Measurements from ENCODE around the gene ENOX2. TPM values are rescaled to one million over a fixed set of nuclear protein-coding genes. Genes with fewer than 3 reads are reported as not detected.

ENOX2 gene
- total RNA-seq, 1 experiment from 2014 or later = 12.9 TPM

DNA sequence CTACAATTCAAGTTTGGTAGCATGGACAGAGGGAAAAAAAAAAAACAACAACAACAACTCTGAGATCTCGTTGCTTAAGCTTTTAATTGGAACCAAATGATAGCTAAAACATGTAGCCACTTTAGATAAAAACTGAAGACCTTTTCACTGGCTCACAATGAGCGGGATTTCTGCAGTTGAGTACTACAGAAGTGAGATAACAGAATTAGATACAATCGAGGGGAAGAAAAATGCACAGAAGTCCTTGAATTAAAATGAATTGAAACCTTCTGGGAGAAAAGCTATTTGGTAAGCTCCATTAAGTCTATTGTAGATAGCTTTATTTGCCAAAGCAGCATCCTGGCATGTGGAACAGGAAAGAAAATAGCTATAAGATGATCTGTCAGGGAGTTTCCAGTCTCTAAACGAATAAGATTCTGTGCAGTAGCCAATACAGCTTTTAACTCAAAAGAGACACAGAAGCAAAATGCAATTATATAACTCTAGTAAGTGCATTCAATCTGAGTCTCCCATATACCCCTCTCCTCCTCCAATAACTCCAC, 248.5 kb downstream of the ENOX2 start:
- Histone ChIP-seq H3K4me2 (ENCODE audit: low read length) (no peak overlapping the region), H3K27ac (ENCODE audit: low read depth, low read length) (no peak overlapping the region), H3K79me2 (ENCODE audit: insufficient read depth, low read length) (no peaks in the 10 kb centered on the region), H3K27me3 (ENCODE audit: insufficient read depth, low read length) (no peaks in the 10 kb centered on the region), H3K9ac (ENCODE audit: low read length) (no peak overlapping the region), H3K4me1 (ENCODE audit: control insufficient read depth in 1 of 2, insufficient read depth in 2 of 2, low read length in 2 of 2) (no peaks in the 10 kb centered on the region), H2AFZ (ENCODE audit: low read depth, low read length, poor library complexity, severe bottlenecking) (no peak overlapping the region), H3K9me2 (ENCODE audit: insufficient read depth) (no peaks in the 10 kb centered on the region), H3K9me3 (ENCODE audit: control insufficient read depth in 1 of 2, insufficient read depth in 1 of 2, low read depth in 1 of 2, low read length in 2 of 2) (no peaks in the 10 kb centered on the region), H3K4me3 (replicated peaks in 1 of 2; ENCODE audit: low read depth in 1 of 2, low read length in 2 of 2) (no peak overlapping the region), H3K36me3 (ENCODE audit: control insufficient read depth in 1 of 2, insufficient read depth in 2 of 2, low read length in 2 of 2) (no peaks in the 10 kb centered on the region), H4K20me1 (ENCODE audit: insufficient read depth) (no peaks in the 10 kb centered on the region)
- TF ChIP-seq MAX (IDR thresholded peaks at IDR 0.05) (no peak), SIN3A (IDR thresholded peaks at IDR 0.05; ENCODE audit: low read depth) (no peak), CBX3 (IDR thresholded peaks at IDR 0.05; ENCODE audit: low read depth) (no peak), SP1 (IDR thresholded peaks at IDR 0.05; ENCODE audit: low read depth) (no peak), EZH2 (IDR thresholded peaks at IDR 0.05) (no peak)
- TF ChIP-seq, protein P1, sequence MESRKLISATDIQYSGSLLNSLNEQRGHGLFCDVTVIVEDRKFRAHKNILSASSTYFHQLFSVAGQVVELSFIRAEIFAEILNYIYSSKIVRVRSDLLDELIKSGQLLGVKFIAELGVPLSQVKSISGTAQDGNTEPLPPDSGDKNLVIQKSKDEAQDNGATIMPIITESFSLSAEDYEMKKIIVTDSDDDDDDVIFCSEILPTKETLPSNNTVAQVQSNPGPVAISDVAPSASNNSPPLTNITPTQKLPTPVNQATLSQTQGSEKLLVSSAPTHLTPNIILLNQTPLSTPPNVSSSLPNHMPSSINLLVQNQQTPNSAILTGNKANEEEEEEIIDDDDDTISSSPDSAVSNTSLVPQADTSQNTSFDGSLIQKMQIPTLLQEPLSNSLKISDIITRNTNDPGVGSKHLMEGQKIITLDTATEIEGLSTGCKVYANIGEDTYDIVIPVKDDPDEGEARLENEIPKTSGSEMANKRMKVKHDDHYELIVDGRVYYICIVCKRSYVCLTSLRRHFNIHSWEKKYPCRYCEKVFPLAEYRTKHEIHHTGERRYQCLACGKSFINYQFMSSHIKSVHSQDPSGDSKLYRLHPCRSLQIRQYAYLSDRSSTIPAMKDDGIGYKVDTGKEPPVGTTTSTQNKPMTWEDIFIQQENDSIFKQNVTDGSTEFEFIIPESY (IDR thresholded peaks at IDR 0.05; ENCODE audit: extremely low read depth, insufficient replicate concordance, low read length) = no peak
- DNase-seq (ENCODE audit: low read depth, low spot score) (no peak), ATAC-seq (no peak)
- BruUV-seq (replicated peaks) = no TSS peak
- intact Hi-C loops (cut with micrococcal nuclease) = no loop called here
- ChIA-PET CTCF (no interaction called here), POLR2A (no interaction called here), RAD21 (ENCODE audit: low non-redundant PET in 1 of 2, low total read pairs in 2 of 2, uncharacterized antibody in 2 of 2, unreplicated experiment in 2 of 2) (no interaction called here)

DNA sequence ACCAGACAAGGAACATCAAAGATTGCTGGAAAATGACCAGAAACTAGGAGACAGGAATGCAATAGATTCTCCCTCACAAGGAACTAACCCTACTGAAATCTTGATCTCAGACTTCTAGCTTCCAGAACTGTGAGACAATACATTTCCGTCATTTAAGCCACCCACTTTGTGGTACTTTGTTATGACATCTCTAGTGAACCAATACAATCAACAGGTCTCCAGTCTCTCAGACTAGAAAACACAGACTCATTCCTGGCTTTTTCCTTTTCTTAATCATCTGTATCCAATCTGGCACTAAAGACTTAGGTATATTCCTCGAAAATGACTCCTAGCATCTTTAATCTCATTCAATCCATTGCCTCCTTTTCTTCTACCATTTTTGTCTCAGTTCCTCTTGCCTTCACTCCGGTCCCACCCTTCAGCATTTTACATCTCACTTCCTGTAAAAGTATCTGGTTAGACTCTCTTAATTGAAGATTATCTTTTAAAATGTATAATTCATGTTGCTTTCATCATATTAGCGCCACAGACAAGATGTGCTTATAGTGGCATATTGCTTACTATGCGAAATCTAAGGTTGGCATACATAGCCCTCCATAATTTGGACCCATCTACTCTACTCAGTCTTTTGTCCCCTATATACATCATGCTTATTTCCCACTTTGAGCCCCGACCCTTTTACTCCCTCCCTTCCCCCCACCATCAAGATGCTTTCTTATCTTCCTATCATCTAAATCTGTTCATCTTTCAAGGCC, 250.0 kb downstream of the ENOX2 start:
- CTCF ChIA-PET = no interaction called here

More for the DNA sequence above, 250.0 kb downstream of the ENOX2 start:
- H3K27ac ChIP-seq (ENCODE audit: low read depth, low read length) = no peak overlapping the region
- no peaks in the 10 kb centered on the region for H3K9me2 ChIP-seq (ENCODE audit: insufficient read depth)
- RAD21 ChIA-PET (ENCODE audit: low non-redundant PET in 1 of 2, low total read pairs in 2 of 2, uncharacterized antibody in 2 of 2, unreplicated experiment in 2 of 2) = no interaction called here
- H3K9ac ChIP-seq (ENCODE audit: low read length) = no peak overlapping the region
- no peaks in the 10 kb centered on the region for H4K20me1 ChIP-seq (ENCODE audit: insufficient read depth)
- no peak overlapping the region for H3K4me2 ChIP-seq (ENCODE audit: low read length)
- intact Hi-C loops (cut with micrococcal nuclease) = no loop called here
- no peaks in the 10 kb centered on the region for H3K36me3 ChIP-seq (ENCODE audit: control insufficient read depth in 1 of 2, insufficient read depth in 2 of 2, low read length in 2 of 2)
- H3K9me3 ChIP-seq (ENCODE audit: control insufficient read depth in 1 of 2, insufficient read depth in 1 of 2, low read depth in 1 of 2, low read length in 2 of 2) = no peaks in the 10 kb centered on the region
- TF ChIP-seq SRF (IDR thresholded peaks at IDR 0.05; ENCODE audit: low read depth) (no peak), SIN3A (IDR thresholded peaks at IDR 0.05; ENCODE audit: low read depth) (no peak), RAD21 (IDR thresholded peaks at IDR 0.05; ENCODE audit: low read depth) (no peak), JUND (IDR thresholded peaks at IDR 0.05) (no peak), ZFX (IDR thresholded peaks at IDR 0.05) (no peak), SP1 (IDR thresholded peaks at IDR 0.05; ENCODE audit: low read depth) (no peak)
- TF ChIP-seq, protein P1 (IDR thresholded peaks at IDR 0.05; ENCODE audit: extremely low read depth, insufficient replicate concordance, low read length) = no peak
- TF ChIP-seq, protein P2, sequence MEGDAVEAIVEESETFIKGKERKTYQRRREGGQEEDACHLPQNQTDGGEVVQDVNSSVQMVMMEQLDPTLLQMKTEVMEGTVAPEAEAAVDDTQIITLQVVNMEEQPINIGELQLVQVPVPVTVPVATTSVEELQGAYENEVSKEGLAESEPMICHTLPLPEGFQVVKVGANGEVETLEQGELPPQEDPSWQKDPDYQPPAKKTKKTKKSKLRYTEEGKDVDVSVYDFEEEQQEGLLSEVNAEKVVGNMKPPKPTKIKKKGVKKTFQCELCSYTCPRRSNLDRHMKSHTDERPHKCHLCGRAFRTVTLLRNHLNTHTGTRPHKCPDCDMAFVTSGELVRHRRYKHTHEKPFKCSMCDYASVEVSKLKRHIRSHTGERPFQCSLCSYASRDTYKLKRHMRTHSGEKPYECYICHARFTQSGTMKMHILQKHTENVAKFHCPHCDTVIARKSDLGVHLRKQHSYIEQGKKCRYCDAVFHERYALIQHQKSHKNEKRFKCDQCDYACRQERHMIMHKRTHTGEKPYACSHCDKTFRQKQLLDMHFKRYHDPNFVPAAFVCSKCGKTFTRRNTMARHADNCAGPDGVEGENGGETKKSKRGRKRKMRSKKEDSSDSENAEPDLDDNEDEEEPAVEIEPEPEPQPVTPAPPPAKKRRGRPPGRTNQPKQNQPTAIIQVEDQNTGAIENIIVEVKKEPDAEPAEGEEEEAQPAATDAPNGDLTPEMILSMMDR (IDR thresholded peaks at IDR 0.05 in 2 of 3, conservative IDR thresholded peaks at IDR 0.05 in 1 of 3; ENCODE audit: borderline replicate concordance in 1 of 3, insufficient read depth in 1 of 3, low read depth in 2 of 3, low read length in 2 of 3) = no peak
- no peak for DNase-seq (ENCODE audit: low read depth, low spot score)
- no peaks in the 10 kb centered on the region for H3K4me1 ChIP-seq (ENCODE audit: control insufficient read depth in 1 of 2, insufficient read depth in 2 of 2, low read length in 2 of 2)
- ATAC-seq = no peak
- BruUV-seq (replicated peaks) = no TSS peak
- no peak overlapping the region for H2AFZ ChIP-seq (ENCODE audit: low read depth, low read length, poor library complexity, severe bottlenecking)
- no peaks in the 10 kb centered on the region for H3K27me3 ChIP-seq (ENCODE audit: insufficient read depth, low read length)
- H3K79me2 ChIP-seq (ENCODE audit: insufficient read depth, low read length) = no peaks in the 10 kb centered on the region
- no peak overlapping the region for H3K4me3 ChIP-seq (replicated peaks in 1 of 2; ENCODE audit: low read depth in 1 of 2, low read length in 2 of 2)
- POLR2A ChIA-PET = no interaction called here

Data from HCT116 (cell line).